ENCODE measurements around the gene ASAP2. TPM values are rescaled to one million over a fixed set of nuclear protein-coding genes. Genes with fewer than 3 reads are reported as not detected.

The ASAP2 gene
- total RNA-seq, 1 experiment from 2014 or later: 12.6 TPM

GRCh38 chr2:9300214-9300613, 93.6 kb downstream of the ASAP2 start:
- TF ChIP-seq, protein P1, sequence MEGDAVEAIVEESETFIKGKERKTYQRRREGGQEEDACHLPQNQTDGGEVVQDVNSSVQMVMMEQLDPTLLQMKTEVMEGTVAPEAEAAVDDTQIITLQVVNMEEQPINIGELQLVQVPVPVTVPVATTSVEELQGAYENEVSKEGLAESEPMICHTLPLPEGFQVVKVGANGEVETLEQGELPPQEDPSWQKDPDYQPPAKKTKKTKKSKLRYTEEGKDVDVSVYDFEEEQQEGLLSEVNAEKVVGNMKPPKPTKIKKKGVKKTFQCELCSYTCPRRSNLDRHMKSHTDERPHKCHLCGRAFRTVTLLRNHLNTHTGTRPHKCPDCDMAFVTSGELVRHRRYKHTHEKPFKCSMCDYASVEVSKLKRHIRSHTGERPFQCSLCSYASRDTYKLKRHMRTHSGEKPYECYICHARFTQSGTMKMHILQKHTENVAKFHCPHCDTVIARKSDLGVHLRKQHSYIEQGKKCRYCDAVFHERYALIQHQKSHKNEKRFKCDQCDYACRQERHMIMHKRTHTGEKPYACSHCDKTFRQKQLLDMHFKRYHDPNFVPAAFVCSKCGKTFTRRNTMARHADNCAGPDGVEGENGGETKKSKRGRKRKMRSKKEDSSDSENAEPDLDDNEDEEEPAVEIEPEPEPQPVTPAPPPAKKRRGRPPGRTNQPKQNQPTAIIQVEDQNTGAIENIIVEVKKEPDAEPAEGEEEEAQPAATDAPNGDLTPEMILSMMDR (conservative IDR thresholded peaks at IDR 0.05): no peak

More at GRCh38 chr2:9300214-9300613, 93.6 kb downstream of the ASAP2 start:
- H2BK12ac ChIP-seq (ENCODE audit: insufficient read length, low read depth, low read length): no peak overlapping the region
- H3K9ac ChIP-seq (ENCODE audit: extremely low read depth, insufficient read length, low read length): no peak overlapping the region
- no peak overlapping the region for H2BK20ac ChIP-seq (ENCODE audit: low read depth, low read length, poor library complexity, severe bottlenecking)
- no peak overlapping the region for H3K4ac ChIP-seq (ENCODE audit: low read depth, low read length)
- H4K8ac ChIP-seq (replicated peaks; ENCODE audit: insufficient read length, low read depth, low read length): no peak overlapping the region
- no peak overlapping the region for H3T11ph ChIP-seq (ENCODE audit: low read length)
- H3K14ac ChIP-seq (ENCODE audit: insufficient read depth, low read length): no peak overlapping the region
- no peak overlapping the region for H4K91ac ChIP-seq (ENCODE audit: insufficient read length, low read depth, low read length)
- no peak overlapping the region for H2AK5ac ChIP-seq (ENCODE audit: insufficient read length, low read length)
- H3K4me1 ChIP-seq (ENCODE audit: insufficient read depth, low read length): peaks cover 4% of the 10 kb centered on the region; the same call in 1 of the 2 replicates
- H3K27ac Mint-ChIP-seq: no peak overlapping the region
- H4K5ac ChIP-seq (ENCODE audit: insufficient read length, low read depth, low read length): no peak overlapping the region
- H3K9me3 ChIP-seq (ENCODE audit: control insufficient read depth, low read depth, low read length): no peaks in the 10 kb centered on the region
- H3K4me1 Mint-ChIP-seq: peaks cover 13 to 14% of the 10 kb centered on the region in 2 experiments
- no peaks in the 10 kb centered on the region for H3K27me3 ChIP-seq (ENCODE audit: insufficient read depth, low read length)
- H3K23me2 ChIP-seq (ENCODE audit: insufficient read length, low read depth, low read length, poor library complexity, severe bottlenecking): no peaks in the 10 kb centered on the region
- no peak overlapping the region for H3K18ac ChIP-seq (ENCODE audit: insufficient read length, low read depth, low read length)
- no peak for DNase-seq
- H3K36me3 Mint-ChIP-seq (ENCODE audit: insufficient read depth in 1 of 3, low read depth in 3 of 3): peaks cover 0 to 17% (median 0%) of the 10 kb centered on the region in 3 experiments; a peak in 4 of 7 replicates
- no peak overlapping the region for H2BK120ac ChIP-seq (ENCODE audit: low read depth, low read length, poor library complexity, severe bottlenecking)
- WGBS (ENCODE audit: extremely low coverage, insufficient read length, low lambda C conversion rate): no CpG with 5 or more reads among the region's 3 CpGs
- H4K20me1 ChIP-seq (ENCODE audit: control insufficient read depth, insufficient read depth, insufficient read length): no peaks in the 10 kb centered on the region
- no peak overlapping the region for H3K27ac ChIP-seq (ENCODE audit: insufficient read length, low read depth, low read length)
- no peaks in the 10 kb centered on the region for H3K79me1 ChIP-seq (ENCODE audit: insufficient read depth, low read depth, low read length, poor library complexity, severe bottlenecking)
- no peak overlapping the region for H3K23ac ChIP-seq (ENCODE audit: insufficient read length, low read depth, low read length)
- no peak overlapping the region for H2AFZ ChIP-seq (ENCODE audit: low read length)
- no peaks in the 10 kb centered on the region for H3K9me3 Mint-ChIP-seq
- H3K4me3 Mint-ChIP-seq: no peak overlapping the region
- H3K79me2 ChIP-seq (ENCODE audit: insufficient read depth, low read length): no peaks in the 10 kb centered on the region
- H3K4me2 ChIP-seq (ENCODE audit: insufficient read depth, insufficient read length, low read length): no peak overlapping the region
- no peaks in the 10 kb centered on the region for H3K27me3 Mint-ChIP-seq (ENCODE audit: low read depth)
- no peak overlapping the region for H3K56ac ChIP-seq (ENCODE audit: insufficient read length, low read depth, low read length)
- no peak overlapping the region for H2BK5ac ChIP-seq (ENCODE audit: insufficient read length, low read length)
- no peak overlapping the region for H2BK15ac ChIP-seq (ENCODE audit: low read depth, low read length)

All from H9 (cell line).